ENCODE results near the gene ANXA10.

DNA sequence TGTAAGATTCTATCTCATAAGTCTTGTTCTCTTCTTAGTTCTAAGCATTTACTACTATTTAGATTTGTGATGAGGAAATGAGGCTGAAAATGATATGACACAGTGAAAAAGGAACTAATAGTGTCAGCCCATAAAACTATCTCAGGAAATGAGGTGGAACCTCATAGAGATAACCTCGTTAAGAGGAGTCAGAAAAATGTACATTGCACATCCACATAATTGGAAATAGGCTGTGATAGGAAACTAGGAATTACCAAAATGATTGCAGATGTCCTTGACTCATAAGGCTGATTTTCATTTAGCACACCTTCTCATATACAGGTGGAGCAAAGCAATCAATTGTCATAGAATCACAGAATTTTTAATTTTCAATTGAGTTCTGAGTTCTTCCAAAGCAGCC, 26.8 kb downstream of the ANXA10 start:
- TF ChIP-seq, protein P1, sequence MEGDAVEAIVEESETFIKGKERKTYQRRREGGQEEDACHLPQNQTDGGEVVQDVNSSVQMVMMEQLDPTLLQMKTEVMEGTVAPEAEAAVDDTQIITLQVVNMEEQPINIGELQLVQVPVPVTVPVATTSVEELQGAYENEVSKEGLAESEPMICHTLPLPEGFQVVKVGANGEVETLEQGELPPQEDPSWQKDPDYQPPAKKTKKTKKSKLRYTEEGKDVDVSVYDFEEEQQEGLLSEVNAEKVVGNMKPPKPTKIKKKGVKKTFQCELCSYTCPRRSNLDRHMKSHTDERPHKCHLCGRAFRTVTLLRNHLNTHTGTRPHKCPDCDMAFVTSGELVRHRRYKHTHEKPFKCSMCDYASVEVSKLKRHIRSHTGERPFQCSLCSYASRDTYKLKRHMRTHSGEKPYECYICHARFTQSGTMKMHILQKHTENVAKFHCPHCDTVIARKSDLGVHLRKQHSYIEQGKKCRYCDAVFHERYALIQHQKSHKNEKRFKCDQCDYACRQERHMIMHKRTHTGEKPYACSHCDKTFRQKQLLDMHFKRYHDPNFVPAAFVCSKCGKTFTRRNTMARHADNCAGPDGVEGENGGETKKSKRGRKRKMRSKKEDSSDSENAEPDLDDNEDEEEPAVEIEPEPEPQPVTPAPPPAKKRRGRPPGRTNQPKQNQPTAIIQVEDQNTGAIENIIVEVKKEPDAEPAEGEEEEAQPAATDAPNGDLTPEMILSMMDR (optimal IDR thresholded peaks at IDR 0.05 in 1 of 3, IDR thresholded peaks at IDR 0.05 in 1 of 3, conservative IDR thresholded peaks at IDR 0.05 in 1 of 3; ENCODE audit: extremely low read depth in 1 of 3, insufficient read depth in 2 of 3, low read length in 3 of 3), result no peak
- no peak for TF ChIP-seq EZH2 (IDR thresholded peaks at IDR 0.05; ENCODE audit: low read length)
